Choroid plexus epithelial cell (primary cell): ENCODE results near the gene C14orf93.
A peak's percentile ranks its signal among the peaks of the same experiment; 100 is the strongest.

Source experiments
- DNase-seq: peaks from one replicate; pipeline ENCODE4 v3.0.0-alpha.2; 2010; ENCODE audit warnings: low read depth
- H3K4me3 ChIP-seq: 2 replicates; pipeline ENCODE4 v1.5.1; 2011; ENCODE audit warnings: low read depth, mild to moderate bottlenecking, control low read depth, low read length, moderate library complexity
- CTCF ChIP-seq: conservative IDR thresholded peaks from 2 replicates; pipeline ENCODE4 v1.5.1; 2011; ENCODE audit warnings: low read depth, mild to moderate bottlenecking, control low read depth, inconsistent platforms, low read length, moderate library complexity

Gene C14orf93

DNA sequence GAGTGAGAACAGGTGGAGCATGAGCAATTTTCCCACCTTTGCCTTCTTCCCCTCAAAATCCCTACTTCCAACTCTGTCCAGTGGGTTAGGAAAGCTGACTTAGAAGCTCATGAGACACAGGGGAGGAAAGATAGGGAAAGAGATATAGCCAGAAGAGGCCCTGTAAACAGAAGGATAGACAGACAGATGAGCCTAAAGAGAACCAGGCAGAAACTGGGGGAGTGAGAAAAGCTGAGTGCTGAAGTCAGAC, 32.6 kb downstream of the C14orf93 start:
- no peak for TF ChIP-seq CTCF
- DNase-seq = no peak
- H3K4me3 ChIP-seq = no peak overlapping the region

DNA sequence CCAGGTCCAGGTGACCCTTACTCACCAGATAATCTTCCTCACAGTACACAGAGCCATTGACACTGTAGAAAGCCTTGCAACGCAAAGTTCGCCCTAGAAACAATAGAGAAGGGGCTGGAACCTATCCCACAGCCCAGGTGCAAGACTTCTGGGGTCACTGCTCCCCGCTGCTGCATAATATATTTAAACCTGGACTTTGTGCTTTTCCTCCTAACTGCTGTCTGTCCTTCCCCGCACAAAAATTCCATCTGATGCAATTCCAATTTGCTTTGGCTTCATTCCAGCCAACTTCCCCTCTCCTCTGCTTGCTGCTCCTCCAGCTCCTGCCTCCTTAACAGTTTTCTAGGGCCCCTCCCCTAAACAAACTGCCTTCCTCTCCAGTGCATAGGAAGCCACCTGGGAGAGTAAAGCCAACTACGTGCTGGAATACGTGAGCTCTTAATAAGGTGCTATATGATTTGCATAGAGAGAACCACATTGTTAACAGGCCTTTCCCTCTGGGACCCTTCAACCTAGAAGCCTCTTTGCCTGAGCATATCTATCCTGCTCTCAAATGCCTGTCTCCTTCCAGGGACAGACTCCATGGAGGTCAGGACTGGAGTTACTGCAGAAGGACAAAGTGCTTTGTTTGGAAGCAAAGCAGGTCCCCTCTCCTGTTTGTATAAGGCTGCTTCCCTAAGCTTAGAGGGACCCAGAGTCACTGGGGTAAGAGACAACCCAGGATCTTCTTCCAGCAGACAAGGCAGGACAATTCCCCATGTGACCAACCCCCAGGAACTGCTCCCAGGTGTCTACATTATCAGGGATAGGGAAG, 33.1 kb downstream of the C14orf93 start:
- TF ChIP-seq CTCF = no peak
- no peak overlapping the region for H3K4me3 ChIP-seq
- peak; percentile 71 for DNase-seq

GRCh38 chr14:22974530-22975313, 35.2 kb downstream of the C14orf93 start:
- no peak overlapping the region for H3K4me3 ChIP-seq
- no peak for TF ChIP-seq CTCF
- no peak for DNase-seq

DNA sequence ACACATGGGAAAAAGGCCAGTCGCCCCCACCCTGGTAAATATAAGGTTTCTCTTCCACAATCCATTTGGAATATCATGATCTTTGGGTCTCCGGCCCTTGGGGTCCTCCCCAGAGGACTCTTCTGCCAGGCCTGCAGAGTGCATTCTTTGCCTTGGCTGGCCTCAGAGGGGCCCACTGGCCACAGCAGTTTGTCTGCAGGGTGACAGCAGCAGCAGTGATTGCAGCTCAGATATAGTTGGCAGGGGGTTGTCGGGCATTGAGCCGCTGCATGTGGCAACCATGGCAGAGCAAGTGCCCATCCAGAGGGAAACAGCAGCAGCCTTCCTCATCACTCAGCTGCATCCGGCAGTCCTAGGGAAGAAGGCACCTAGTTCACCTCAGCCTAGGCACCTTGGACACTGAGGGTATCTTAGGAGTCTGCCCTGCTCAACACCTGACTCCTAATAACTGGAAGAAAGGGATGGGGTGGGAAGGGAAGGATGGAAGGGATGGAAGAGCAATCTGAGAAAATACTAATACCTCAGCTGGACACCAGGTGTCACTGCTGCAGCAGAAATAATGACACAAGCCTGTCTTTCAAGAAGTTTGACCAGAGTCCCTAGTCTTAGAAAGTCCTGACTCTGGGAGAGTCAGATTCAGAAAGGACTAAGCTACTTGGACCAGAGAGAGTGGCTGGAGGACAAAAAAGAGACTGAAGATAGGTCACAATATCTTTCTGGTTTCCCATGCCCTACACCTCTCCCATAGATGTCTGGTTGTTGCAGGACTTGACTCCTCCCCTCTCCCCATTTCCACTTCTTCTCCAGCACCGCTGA, 36.5 kb downstream of the C14orf93 start:
- H3K4me3 ChIP-seq = no peak overlapping the region
- peak; percentile 74 for TF ChIP-seq CTCF
- DNase-seq = peak; percentile 80

GRCh38 chr14:22972313-22972930, 37.5 kb downstream of the C14orf93 start:
- no peak for DNase-seq
- no peak for TF ChIP-seq CTCF
- H3K4me3 ChIP-seq = no peak overlapping the region

DNA sequence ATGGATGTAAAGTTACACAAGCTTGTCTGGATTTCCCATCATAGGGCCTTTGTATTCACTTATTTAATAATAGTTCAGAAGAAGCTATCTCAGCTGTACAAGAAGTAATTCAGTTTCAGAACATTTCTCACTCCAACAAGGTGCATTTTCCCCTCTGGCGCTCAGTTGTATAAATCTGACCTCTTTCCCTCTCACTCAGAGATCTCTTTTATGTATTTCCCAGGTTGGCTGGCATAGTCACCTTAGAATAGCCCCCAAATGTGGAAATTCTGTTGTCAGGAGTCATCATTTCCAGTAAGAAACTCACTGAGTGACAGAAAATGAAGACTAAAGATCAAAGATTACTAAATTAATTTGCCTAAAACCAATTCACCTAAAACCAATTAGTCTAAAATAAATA, 38.8 kb downstream of the C14orf93 start:
- DNase-seq = no peak
- no peak for TF ChIP-seq CTCF
- no peak overlapping the region for H3K4me3 ChIP-seq
